Liver (tissue), 9 donors: ENCODE results near the gene ACTR2. TPM values are rescaled to one million over a fixed set of nuclear protein-coding genes. Genes with fewer than 3 reads are reported as not detected.

Source experiments
- DNase-seq: peaks from one replicate; pipeline ENCODE4 v3.0.0-alpha.2; 2017; ENCODE audit warnings: low spot score
- H3K27ac ChIP-seq, 2 donors: one replicate each; pipeline ENCODE4 v1.7.0; 2013; ENCODE audit warnings: inconsistent platforms in 2 of 2, low read length in 2 of 2, control low read depth in 1 of 2, low read depth in 1 of 2, mild to moderate bottlenecking in 1 of 2
- H3K27me3 ChIP-seq, 4 donors: one replicate each; pipeline versions ENCODE4 v1.6.1 to v1.7.0; 2013; ENCODE audit warnings: low read length in 3 of 4, inconsistent platforms in 1 of 4, mild to moderate bottlenecking in 1 of 4, moderate library complexity in 1 of 4; ENCODE audit not compliant: control insufficient read depth in 4 of 4, insufficient read depth in 4 of 4
- H3K36me3 ChIP-seq, 4 donors: one replicate each; pipeline versions ENCODE4 v1.6.1 to v1.7.0; 2013; ENCODE audit warnings: low read length in 3 of 4, mild to moderate bottlenecking in 3 of 4, low read depth in 1 of 4, moderate library complexity in 1 of 4; ENCODE audit not compliant: control insufficient read depth in 4 of 4, insufficient read depth in 3 of 4
- H3K4me1 ChIP-seq, 4 donors: one replicate each; pipeline versions ENCODE4 v1.6.1 to v1.7.0; 2013; ENCODE audit warnings: low read length in 3 of 4, mild to moderate bottlenecking in 3 of 4, moderate library complexity in 1 of 4; ENCODE audit not compliant: control insufficient read depth in 4 of 4, insufficient read depth in 4 of 4
- H3K4me3 ChIP-seq, 3 donors: one replicate each; pipeline versions ENCODE4 v1.6.1 to v1.7.0; 2013; ENCODE audit warnings: low read length in 3 of 3, control low read depth in 1 of 3, low read depth in 1 of 3, mild to moderate bottlenecking in 1 of 3
- H3K9ac ChIP-seq, 2 donors: one replicate each; pipeline ENCODE4 v1.7.0; 2013; ENCODE audit warnings: low read length in 2 of 2, mild to moderate bottlenecking in 2 of 2, moderate library complexity in 2 of 2, control low read depth in 1 of 2, low read depth in 1 of 2
- H3K9me3 ChIP-seq, 4 donors: one replicate each; pipeline versions ENCODE4 v1.6.1 to v1.7.0; 2013; ENCODE audit warnings: low read length in 3 of 4; ENCODE audit not compliant: control insufficient read depth in 4 of 4
- ATF3 ChIP-seq: IDR thresholded peaks from 2 replicates; pipeline ENCODE4 v1.6.1; 2016; ENCODE audit warnings: antibody characterized with exemption
- CTCF ChIP-seq: fragments of 150-350 bp; IDR thresholded peaks from 2 replicates; pipeline ENCODE4 v1.5.1; 2017; ENCODE audit warnings: improper control_type of control experiment, low read depth, low read length; ENCODE audit not compliant: missing input control
- EGR1 ChIP-seq, 2 donors: IDR thresholded peaks; 2 replicates each; pipeline ENCODE4 v1.6.1; 2016 to 2018; ENCODE audit warnings: antibody characterized with exemption in 2 of 2, low read depth in 2 of 2
- FOXA1 ChIP-seq: IDR thresholded peaks from 2 replicates; pipeline ENCODE4 v1.6.1; 2016; ENCODE audit warnings: antibody characterized with exemption
- FOXA2 ChIP-seq: IDR thresholded peaks from 2 replicates; pipeline ENCODE4 v1.6.1; 2016; ENCODE audit warnings: antibody characterized with exemption
- HNF4A ChIP-seq, 2 donors: conservative IDR thresholded peaks; 2 replicates each; pipeline ENCODE4 v1.6.1; 2016; ENCODE audit warnings: antibody characterized with exemption in 2 of 2, mild to moderate bottlenecking in 2 of 2
- JUND ChIP-seq, 2 donors: IDR thresholded peaks; 2 replicates each; pipeline ENCODE4 v1.6.1; 2016; ENCODE audit warnings: antibody characterized with exemption in 2 of 2
- MAX ChIP-seq: IDR thresholded peaks from 2 replicates; pipeline ENCODE4 v1.6.1; 2016; ENCODE audit warnings: antibody characterized with exemption
- NR2F2 ChIP-seq: IDR thresholded peaks from 2 replicates; pipeline ENCODE4 v1.6.1; 2016; ENCODE audit warnings: antibody characterized with exemption
- YY1 ChIP-seq: IDR thresholded peaks from 2 replicates; pipeline ENCODE4 v1.6.1; 2016; ENCODE audit warnings: antibody characterized with exemption, mild to moderate bottlenecking
- ZBTB33 ChIP-seq: IDR thresholded peaks from 2 replicates; pipeline ENCODE4 v1.6.1; 2016; ENCODE audit warnings: antibody characterized with exemption
- WGBS: extraction: QIAGEN DNeasy Blood & Tissue Kit; methylation state at CpG from one replicate; pipeline ENCODE4 v1.1.7; 2013; 5-methylcytosine and 5-hydroxymethylcytosine counted together
- polyA plus RNA-seq, 2 donors: library from polyadenylated mRNA; stranded (reverse) in 1 of 2; unstranded in 1 of 2; fragments of 200-250 nt in 1 of 2; fragments of >200 nt in 1 of 2; fragmentation: Nextera tagmentation in 1 of 2; extraction: Ambion mirVana in 1 of 2; gene quantifications; one replicate each; pipeline versions ENCODE4 v1.2.1 to v1.2.3, GENCODE V29; 2013 to 2015
- total RNA-seq, 2 donors: library from RNA; depleted of rRNA; stranded (reverse); fragments of >200 nt; gene quantifications; one replicate each; pipeline ENCODE4 v1.2.3, GENCODE V29; 2014
- donor health status: healthy.
- donor health status: healthy.
- donor health status: healthy.
- donor health status: healthy.
- donor health status: healthy.

ACTR2 gene
- total and polyA plus RNA-seq, 4 donors: 21.6 to 72.0 (median 45.9) TPM

- H3K27me3 ChIP-seq: no peaks in the 10 kb centered on the region
- no peak overlapping the region for H3K9ac ChIP-seq
- DNase-seq: no peak
- no peak overlapping the region for H3K27ac ChIP-seq
- TF ChIP-seq FOXA1 (no peak), NR2F2 (no peak), ZBTB33 (no peak), YY1 (no peak), FOXA2 (no peak)
- no peak overlapping the region for H3K4me3 ChIP-seq
- no peaks in the 10 kb centered on the region for H3K4me1 ChIP-seq
- peaks cover 1 to 33% (median 19%) of the 10 kb centered on the region in 4 donors for H3K36me3 ChIP-seq
- whole genome bisulfite sequencing: 85% methylated on average over 4 of the region's 4 CpGs
- H3K9me3 ChIP-seq: no peaks in the 10 kb centered on the region
Measured at GRCh38 chr2:65268957-65269356, 41.3 kb downstream of the ACTR2 start.

- H3K4me3 ChIP-seq: no peak overlapping the region
- no peak overlapping the region for H3K9ac ChIP-seq
- TF ChIP-seq JUND (IDR thresholded peaks at IDR 0.05) (no peak), YY1 (no peak), MAX (no peak), ATF3 (no peak), HNF4A (conservative IDR thresholded peaks at IDR 0.05) (no peak), FOXA1 (no peak), FOXA2 (no peak), CTCF (no peak), EGR1 (IDR thresholded peaks at IDR 0.05; ENCODE audit: low read depth in 2 of 2) (no peak), NR2F2 (no peak), ZBTB33 (no peak)
- H3K27me3 ChIP-seq: no peaks in the 10 kb centered on the region
- H3K4me1 ChIP-seq: no peaks in the 10 kb centered on the region
- no peaks in the 10 kb centered on the region for H3K9me3 ChIP-seq
- H3K27ac ChIP-seq: no peak overlapping the region
- H3K36me3 ChIP-seq: peaks cover 1 to 15% (median 10%) of the 10 kb centered on the region in 4 donors
- WGBS: 95% methylated on average over 8 of the region's 8 CpGs
- DNase-seq: no peak
Measured at GRCh38 chr2:65273344-65273743, 45.7 kb downstream of the ACTR2 start.
